ENCODE results near the gene DENND6A.

Gene DENND6A

GRCh38 chr3:57605683-57606082 is 87.2 kb downstream of the DENND6A start:
- Mint-ChIP-seq H3K4me1 (no peaks in the 10 kb centered on the region), H3K27me3 (no peaks in the 10 kb centered on the region), H3K4me3 (no peak overlapping the region), H3K27ac (ENCODE audit: low read depth) (peak overlapping the region; percentile 61), H3K9me3 (peaks cover 13% of the 10 kb centered on the region), H3K36me3 (ENCODE audit: insufficient read depth) (no peaks in the 10 kb centered on the region)
- no peak for ATAC-seq (replicated peaks; ENCODE audit: extremely low read depth, poor library complexity, severe bottlenecking)
- no peak for DNase-seq (ENCODE audit: low spot score in 2 of 2)

DNA sequence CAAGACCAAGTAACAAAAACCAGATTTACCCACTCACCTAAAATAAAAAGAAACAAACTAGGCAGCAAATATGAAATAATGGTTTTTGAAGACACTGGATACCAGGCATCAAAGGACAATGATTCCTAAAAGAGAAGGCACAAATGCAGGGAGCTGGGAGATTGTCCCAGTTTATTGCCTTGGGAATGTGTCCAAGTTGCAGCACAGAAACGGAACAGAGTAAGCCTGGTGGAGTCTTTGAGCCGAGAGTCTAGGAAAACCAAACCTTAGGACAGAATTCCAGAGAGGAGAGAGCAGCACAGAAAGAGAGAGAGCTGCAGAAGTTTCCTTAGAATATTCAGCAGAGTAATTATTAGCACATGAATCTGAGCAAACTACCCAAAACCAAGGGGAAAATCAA is 87.9 kb downstream of the DENND6A start:
- DNase-seq (ENCODE audit: low spot score in 2 of 2) = no peak
- Mint-ChIP-seq H3K4me1 (no peaks in the 10 kb centered on the region), H3K27me3 (no peaks in the 10 kb centered on the region), H3K27ac (ENCODE audit: low read depth) (no peak overlapping the region), H3K36me3 (ENCODE audit: insufficient read depth) (peaks cover 1% of the 10 kb centered on the region), H3K9me3 (peaks cover 13% of the 10 kb centered on the region), H3K4me3 (no peak overlapping the region)
- ATAC-seq (replicated peaks; ENCODE audit: extremely low read depth, poor library complexity, severe bottlenecking) = no peak

DNA sequence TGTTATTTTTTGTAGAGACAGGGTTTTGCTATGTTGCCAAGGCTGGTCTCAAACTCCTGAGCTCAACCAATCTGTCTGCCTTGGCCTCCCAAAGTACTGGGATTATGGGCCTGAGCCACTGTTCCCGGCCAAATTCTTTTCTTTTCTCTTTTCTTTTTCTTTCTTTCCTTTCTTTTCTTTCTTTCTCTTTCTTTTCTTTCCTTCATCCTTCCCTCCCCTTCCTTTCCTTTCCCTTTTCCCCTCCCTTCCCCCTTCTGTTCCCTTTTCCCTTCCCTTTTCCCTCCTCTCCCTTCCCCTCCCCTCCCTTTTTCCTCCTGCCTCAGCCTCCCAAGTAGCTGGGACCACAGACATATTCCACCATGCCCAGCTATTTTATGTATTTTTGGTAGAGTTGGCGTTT is 92.7 kb downstream of the DENND6A start:
- no peaks in the 10 kb centered on the region for H3K9me3 Mint-ChIP-seq
- H3K4me3 Mint-ChIP-seq = no peak overlapping the region
- ATAC-seq (replicated peaks; ENCODE audit: extremely low read depth, poor library complexity, severe bottlenecking) (no peak), DNase-seq (ENCODE audit: low spot score in 2 of 2) (no peak)
- H3K4me1 Mint-ChIP-seq = peaks cover 31% of the 10 kb centered on the region
- H3K27me3 Mint-ChIP-seq = no peaks in the 10 kb centered on the region
- H3K27ac Mint-ChIP-seq (ENCODE audit: low read depth) = peak overlapping the region; percentile 97
- peaks cover 23% of the 10 kb centered on the region for H3K36me3 Mint-ChIP-seq (ENCODE audit: insufficient read depth)

DNA sequence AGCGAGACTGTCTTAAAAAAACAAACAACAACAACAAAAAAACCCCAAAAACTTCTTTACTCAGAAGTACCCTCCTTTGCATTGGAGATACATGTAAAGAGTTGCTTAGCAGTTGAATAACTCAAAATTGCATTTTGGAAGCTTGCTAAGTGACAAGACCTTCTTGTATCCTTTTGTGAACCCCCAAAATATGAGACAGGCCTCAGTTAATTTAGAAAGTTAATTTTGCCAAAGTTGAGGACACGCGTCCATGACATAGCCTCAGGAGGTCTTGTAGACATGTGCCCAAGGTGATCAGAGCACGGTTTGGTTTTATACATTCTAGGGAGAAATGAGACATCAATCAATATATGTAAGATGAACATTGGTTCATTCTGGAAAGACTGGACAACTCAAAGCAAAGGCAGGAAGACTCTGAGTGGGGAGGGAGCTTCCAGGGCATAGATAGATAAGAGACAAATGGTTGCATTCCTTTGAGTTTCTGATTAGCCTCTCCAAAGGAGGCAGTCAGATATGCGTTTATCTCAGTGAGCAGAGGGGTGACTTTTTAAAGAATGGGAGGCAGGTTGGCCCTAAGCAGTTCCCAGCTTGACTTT is 94.0 kb downstream of the DENND6A start:
- no peak for DNase-seq (ENCODE audit: low spot score in 2 of 2)
- H3K4me1 Mint-ChIP-seq = peaks cover 41% of the 10 kb centered on the region
- H3K27me3 Mint-ChIP-seq = no peaks in the 10 kb centered on the region
- H3K36me3 Mint-ChIP-seq (ENCODE audit: insufficient read depth) = peaks cover 29% of the 10 kb centered on the region
- no peak for ATAC-seq (replicated peaks; ENCODE audit: extremely low read depth, poor library complexity, severe bottlenecking)
- H3K27ac Mint-ChIP-seq (ENCODE audit: low read depth) = peak overlapping the region; percentile 97
- peak overlapping the region; percentile 96 for H3K4me3 Mint-ChIP-seq
- H3K9me3 Mint-ChIP-seq = no peaks in the 10 kb centered on the region

DNA sequence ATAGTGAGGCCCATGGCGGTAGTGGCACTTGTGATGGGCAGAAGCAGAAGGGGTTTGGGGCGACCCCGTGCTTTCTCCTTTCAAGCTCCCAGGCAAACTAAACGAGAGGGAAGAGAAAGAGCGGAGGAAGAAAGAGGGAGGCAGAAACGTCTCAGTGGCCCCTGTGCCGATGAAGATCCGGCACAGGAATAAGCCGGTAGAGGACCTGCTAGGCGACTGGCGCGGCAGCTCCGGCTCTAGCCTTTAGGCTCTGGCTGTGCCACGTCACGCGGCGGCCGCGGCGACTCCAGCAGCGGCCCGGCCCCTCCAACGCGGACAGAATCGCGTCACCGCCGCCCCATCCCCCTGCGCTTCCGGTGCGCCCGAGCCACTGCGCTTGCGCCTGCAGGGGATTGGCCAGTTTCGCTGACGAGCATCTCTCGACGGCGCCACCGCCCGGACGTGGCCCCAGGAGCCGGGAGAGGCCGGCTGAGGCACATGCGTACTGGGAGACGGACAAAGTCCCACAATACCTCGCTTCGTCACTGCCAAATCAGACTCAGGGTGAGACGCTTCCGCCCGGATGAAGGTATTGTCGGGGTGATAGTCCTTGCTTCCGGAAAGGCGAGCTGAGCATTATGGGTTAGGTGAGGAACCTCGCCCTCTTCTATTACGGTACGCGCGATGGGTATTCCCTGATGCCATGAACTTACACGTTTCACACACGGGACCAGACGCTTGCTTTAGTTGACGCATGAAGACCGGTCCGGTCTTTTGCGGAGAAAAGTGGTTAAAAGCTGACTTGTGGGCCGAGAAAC is 95.6 kb downstream of the DENND6A start, which contains the start of gene ARF4:
Gene ARF4, minus strand, starts transcription at position 218 of the 797 bp plus-strand sequence. Its CDS starts 204 bp downstream, at position 14.
- Mint-ChIP-seq H3K4me3 (peak within 1 kb of the TSS; percentile 96), H3K27ac (ENCODE audit: low read depth) (peak within 1 kb of the TSS; percentile 97), H3K27me3 (no peaks in the 10 kb centered on the region), H3K36me3 (ENCODE audit: insufficient read depth) (peaks cover 29% of the 10 kb centered on the region), H3K9me3 (no peaks in the 10 kb centered on the region), H3K4me1 (peaks cover 56% of the 10 kb centered on the region)
- peak; percentile 99 to 100 for DNase-seq (ENCODE audit: low spot score in 2 of 2)
- peak; percentile 82 for ATAC-seq (replicated peaks; ENCODE audit: extremely low read depth, poor library complexity, severe bottlenecking)

- H3K9me3 Mint-ChIP-seq = no peaks in the 10 kb centered on the region
- H3K4me1 Mint-ChIP-seq = peaks cover 63% of the 10 kb centered on the region
- H3K36me3 Mint-ChIP-seq (ENCODE audit: insufficient read depth) = peaks cover 31% of the 10 kb centered on the region
These were observed 96.3 kb downstream of the DENND6A start for GRCh38 chr3:57596495-57597126.

GRCh38 chr3:57594576-57594975 is 98.3 kb downstream of the DENND6A start:
- Mint-ChIP-seq H3K4me1 (peaks cover 65% of the 10 kb centered on the region), H3K36me3 (ENCODE audit: insufficient read depth) (peaks cover 37% of the 10 kb centered on the region), H3K4me3 (peak overlapping the region; percentile 96), H3K27ac (ENCODE audit: low read depth) (peak overlapping the region; percentile 49), H3K9me3 (no peaks in the 10 kb centered on the region), H3K27me3 (no peaks in the 10 kb centered on the region)
- no peak for DNase-seq (ENCODE audit: low spot score in 2 of 2)
- no peak for ATAC-seq (replicated peaks; ENCODE audit: extremely low read depth, poor library complexity, severe bottlenecking)

More at GRCh38 chr3:57596495-57597126, 96.3 kb downstream of the DENND6A start:
- peak overlapping the region; percentile 97 for H3K27ac Mint-ChIP-seq (ENCODE audit: low read depth)
- peak overlapping the region; percentile 96 for H3K4me3 Mint-ChIP-seq
- DNase-seq (ENCODE audit: low spot score in 2 of 2) = peak; percentile 26 to 37
- no peak for ATAC-seq (replicated peaks; ENCODE audit: extremely low read depth, poor library complexity, severe bottlenecking)
- H3K27me3 Mint-ChIP-seq = no peaks in the 10 kb centered on the region

GRCh38 chr3:57594144-57594543 is 98.7 kb downstream of the DENND6A start:
- ATAC-seq (replicated peaks; ENCODE audit: extremely low read depth, poor library complexity, severe bottlenecking) (no peak), DNase-seq (ENCODE audit: low spot score in 2 of 2) (no peak)
- H3K9me3 Mint-ChIP-seq = no peaks in the 10 kb centered on the region
- H3K27me3 Mint-ChIP-seq = no peaks in the 10 kb centered on the region
- H3K27ac Mint-ChIP-seq (ENCODE audit: low read depth) = peak overlapping the region; percentile 49
- H3K4me1 Mint-ChIP-seq = peaks cover 61% of the 10 kb centered on the region
- H3K4me3 Mint-ChIP-seq = peak overlapping the region; percentile 96
- peaks cover 37% of the 10 kb centered on the region for H3K36me3 Mint-ChIP-seq (ENCODE audit: insufficient read depth)

GRCh38 chr3:57592306-57592705 is 100.6 kb downstream of the DENND6A start:
- Mint-ChIP-seq H3K27ac (ENCODE audit: low read depth) (no peak overlapping the region), H3K9me3 (no peaks in the 10 kb centered on the region), H3K27me3 (no peaks in the 10 kb centered on the region), H3K36me3 (ENCODE audit: insufficient read depth) (peaks cover 32% of the 10 kb centered on the region), H3K4me1 (peaks cover 54% of the 10 kb centered on the region), H3K4me3 (no peak overlapping the region)
- ATAC-seq (replicated peaks; ENCODE audit: extremely low read depth, poor library complexity, severe bottlenecking) = no peak
- DNase-seq (ENCODE audit: low spot score in 2 of 2) = no peak

DNA sequence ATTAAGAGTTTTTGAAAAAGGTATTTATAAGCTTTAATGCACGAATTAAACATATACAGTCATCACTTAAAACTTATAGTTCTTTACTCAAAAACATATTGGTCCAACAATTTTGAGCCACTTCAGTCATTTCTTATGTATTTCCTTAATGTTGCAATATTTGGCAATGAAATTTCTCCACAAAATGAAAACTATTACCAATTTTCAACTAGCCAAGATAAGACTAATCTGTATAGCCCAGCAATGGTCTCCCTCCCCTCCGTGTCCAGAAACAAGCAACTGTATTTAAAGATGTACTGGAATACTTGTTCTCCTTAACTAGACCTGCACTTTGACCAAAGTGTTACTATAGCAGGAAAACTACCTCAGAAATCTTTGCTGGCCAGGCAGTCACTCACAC is 105.0 kb downstream of the DENND6A start:
- H3K36me3 Mint-ChIP-seq (ENCODE audit: insufficient read depth) = peaks cover 21% of the 10 kb centered on the region
- no peaks in the 10 kb centered on the region for H3K27me3 Mint-ChIP-seq
- ATAC-seq (replicated peaks; ENCODE audit: extremely low read depth, poor library complexity, severe bottlenecking) (no peak), DNase-seq (ENCODE audit: low spot score in 2 of 2) (no peak)
- peaks cover 39% of the 10 kb centered on the region for H3K4me1 Mint-ChIP-seq
- H3K9me3 Mint-ChIP-seq = no peaks in the 10 kb centered on the region
- H3K27ac Mint-ChIP-seq (ENCODE audit: low read depth) = no peak overlapping the region
- H3K4me3 Mint-ChIP-seq = no peak overlapping the region

DNA sequence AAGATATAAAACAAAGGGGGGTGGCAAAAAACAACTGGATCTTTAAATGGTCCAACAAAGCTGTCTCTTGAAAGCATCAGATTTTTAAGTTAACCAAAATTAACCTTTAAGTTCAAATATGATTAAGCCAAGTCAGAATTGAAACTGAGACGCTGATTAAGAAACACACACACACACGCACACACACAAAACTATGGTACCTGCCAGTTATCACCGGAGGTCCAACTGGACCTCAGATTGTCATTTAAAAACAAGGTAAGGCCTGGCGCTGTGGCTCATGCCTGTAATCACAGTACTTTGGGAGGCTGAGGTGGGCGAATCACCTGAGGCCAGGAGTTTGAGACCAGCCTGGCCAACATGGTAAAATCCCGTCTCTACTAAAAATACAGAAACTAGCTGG is 106.1 kb downstream of the DENND6A start:
- peaks cover 23% of the 10 kb centered on the region for H3K36me3 Mint-ChIP-seq (ENCODE audit: insufficient read depth)
- H3K27me3 Mint-ChIP-seq = no peaks in the 10 kb centered on the region
- DNase-seq (ENCODE audit: low spot score in 2 of 2) = no peak
- ATAC-seq (replicated peaks; ENCODE audit: extremely low read depth, poor library complexity, severe bottlenecking) = no peak
- H3K4me1 Mint-ChIP-seq = peaks cover 29% of the 10 kb centered on the region
- no peaks in the 10 kb centered on the region for H3K9me3 Mint-ChIP-seq
- no peak overlapping the region for H3K4me3 Mint-ChIP-seq
- peak overlapping the region; percentile 44 for H3K27ac Mint-ChIP-seq (ENCODE audit: low read depth)

DNA sequence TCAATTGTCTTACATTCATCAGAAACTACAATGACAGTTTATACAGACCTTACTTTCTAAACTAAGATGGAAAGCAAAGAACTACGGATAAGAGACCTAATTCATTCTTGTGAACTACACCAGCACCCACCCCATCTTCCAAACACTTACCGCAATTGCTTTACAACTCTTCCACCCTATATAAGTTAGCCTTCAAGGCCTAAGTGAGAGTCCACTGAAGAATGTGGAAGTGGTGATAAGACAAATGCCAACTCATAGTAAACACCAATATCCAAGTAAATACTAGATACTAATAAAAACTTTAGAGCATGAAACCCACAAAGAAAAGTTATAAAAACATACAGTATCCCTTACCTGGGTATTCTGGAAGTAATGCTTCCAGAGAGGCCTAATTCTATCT is 109.3 kb downstream of the DENND6A start:
- H3K4me1 Mint-ChIP-seq = peaks cover 25% of the 10 kb centered on the region
- no peak for DNase-seq (ENCODE audit: low spot score in 2 of 2)
- H3K9me3 Mint-ChIP-seq = no peaks in the 10 kb centered on the region
- H3K36me3 Mint-ChIP-seq (ENCODE audit: insufficient read depth) = peaks cover 26% of the 10 kb centered on the region
- peak overlapping the region; percentile 20 for H3K27ac Mint-ChIP-seq (ENCODE audit: low read depth)
- no peak overlapping the region for H3K4me3 Mint-ChIP-seq
- no peaks in the 10 kb centered on the region for H3K27me3 Mint-ChIP-seq
- ATAC-seq (replicated peaks; ENCODE audit: extremely low read depth, poor library complexity, severe bottlenecking) = no peak
